ENCODE data around the gene EPHA2. TPM values are rescaled to one million over a fixed set of nuclear protein-coding genes. Genes with fewer than 3 reads are reported as not detected.
A peak's percentile ranks its signal among the peaks of the same experiment; 100 is the strongest.

Gene EPHA2
- polyA plus RNA-seq, 6 donors from 2014 or later: not detected

DNA sequence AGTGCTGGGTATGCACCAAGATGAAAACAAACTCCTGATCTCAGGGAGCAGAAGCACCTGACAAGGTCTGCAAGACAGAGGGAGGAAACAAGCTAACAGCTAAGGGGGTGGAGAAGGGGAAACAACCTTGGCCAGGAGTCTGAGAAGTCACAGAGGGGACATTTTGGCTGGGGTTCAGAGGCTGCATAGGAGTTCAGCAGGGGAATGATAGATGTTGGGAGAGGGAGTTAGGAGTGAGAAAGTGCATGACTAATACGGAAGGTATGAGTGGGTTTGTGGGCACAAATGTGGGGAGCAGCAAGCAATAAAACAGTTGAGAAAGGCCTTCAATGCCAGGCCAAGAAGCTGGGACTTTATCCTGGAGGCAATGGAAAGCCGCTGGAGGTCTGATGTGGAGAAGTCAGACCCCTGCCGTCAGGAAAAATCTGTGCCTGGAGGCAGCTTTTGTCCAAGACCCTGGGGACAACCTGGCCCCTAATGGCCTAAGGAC lies 16.4 kb downstream of the EPHA2 start:
- no peak for DNase-seq
- Mint-ChIP-seq H3K4me3 (no peak overlapping the region), H3K9me3 (no peaks in the 10 kb centered on the region), H3K27me3 (peaks cover 0 to 35% (median 32%) of the 10 kb centered on the region in 3 donors), H3K4me1 (peaks cover 0 to 6% (median 0%) of the 10 kb centered on the region in 3 donors), H3K27ac (peak overlapping the region in 2 of 6 donors; percentile 1 to 2), H3K36me3 (no peaks in the 10 kb centered on the region)
- no peak for ATAC-seq (ENCODE audit: low read depth in 2 of 2)

DNA sequence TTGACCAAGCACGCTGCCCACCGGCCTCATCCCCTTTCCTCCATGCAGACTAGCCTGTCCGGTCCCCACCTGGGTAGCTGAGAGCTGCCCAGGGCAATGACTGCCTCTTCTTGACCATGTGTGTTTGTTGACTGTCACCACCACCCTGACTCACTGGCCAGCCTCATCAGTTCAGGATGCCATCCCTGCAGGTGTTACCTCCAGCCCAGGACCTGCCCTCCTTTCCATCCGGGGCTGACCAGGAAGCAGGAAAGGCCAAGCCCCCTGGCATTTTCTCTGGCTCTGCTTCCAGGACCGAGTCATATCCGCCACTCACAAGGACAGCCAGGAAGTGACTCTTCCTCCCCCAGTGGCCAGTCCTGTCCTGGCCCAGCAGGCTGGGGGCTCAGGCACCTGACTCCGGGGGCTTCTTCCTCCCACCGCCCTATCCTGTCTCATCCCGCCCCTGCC lies 17.1 kb downstream of the EPHA2 start:
- ATAC-seq (ENCODE audit: low read depth in 2 of 2) (no peak), DNase-seq (no peak)
- Mint-ChIP-seq H3K9me3 (no peaks in the 10 kb centered on the region), H3K27ac (no peak overlapping the region), H3K4me1 (peaks cover 0 to 6% (median 0%) of the 10 kb centered on the region in 3 donors), H3K27me3 (peaks cover 0 to 33% (median 32%) of the 10 kb centered on the region in 3 donors), H3K36me3 (no peaks in the 10 kb centered on the region), H3K4me3 (no peak overlapping the region)

DNA sequence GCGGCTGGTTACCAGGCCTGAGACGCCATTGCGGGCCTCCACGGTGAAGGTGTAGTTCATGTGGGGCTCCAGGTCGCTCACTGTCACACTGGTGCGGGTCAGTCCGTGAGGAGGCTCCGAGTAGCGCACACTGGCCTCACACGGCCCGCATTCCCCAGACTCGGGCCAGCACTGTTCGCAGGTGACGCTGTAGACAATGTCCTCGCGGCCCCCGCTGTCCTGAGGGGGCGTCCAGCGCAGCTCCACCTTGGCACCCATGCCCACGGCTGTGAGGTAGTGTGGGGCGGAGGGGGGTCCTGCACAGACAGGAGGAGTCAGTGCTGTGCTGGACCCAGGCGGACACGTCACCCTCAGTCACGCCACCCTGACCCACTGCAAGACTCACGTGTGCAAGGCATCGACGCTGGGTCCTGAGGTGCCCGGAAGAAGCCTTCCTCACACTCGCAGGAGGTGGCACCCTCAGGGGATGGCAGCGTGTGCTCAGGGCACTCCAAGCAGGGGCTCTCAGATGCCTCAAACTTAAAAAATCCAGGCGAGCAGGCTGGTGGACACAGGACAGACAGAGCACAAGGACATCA lies 17.9 kb downstream of the EPHA2 start:
- Mint-ChIP-seq H3K4me3 (no peak overlapping the region), H3K9me3 (no peaks in the 10 kb centered on the region), H3K27ac (no peak overlapping the region), H3K36me3 (no peaks in the 10 kb centered on the region), H3K27me3 (peaks cover 0 to 30% (median 28%) of the 10 kb centered on the region in 3 donors), H3K4me1 (peaks cover 0 to 6% (median 0%) of the 10 kb centered on the region in 3 donors)
- ATAC-seq (ENCODE audit: low read depth in 2 of 2): no peak
- DNase-seq: no peak

DNA sequence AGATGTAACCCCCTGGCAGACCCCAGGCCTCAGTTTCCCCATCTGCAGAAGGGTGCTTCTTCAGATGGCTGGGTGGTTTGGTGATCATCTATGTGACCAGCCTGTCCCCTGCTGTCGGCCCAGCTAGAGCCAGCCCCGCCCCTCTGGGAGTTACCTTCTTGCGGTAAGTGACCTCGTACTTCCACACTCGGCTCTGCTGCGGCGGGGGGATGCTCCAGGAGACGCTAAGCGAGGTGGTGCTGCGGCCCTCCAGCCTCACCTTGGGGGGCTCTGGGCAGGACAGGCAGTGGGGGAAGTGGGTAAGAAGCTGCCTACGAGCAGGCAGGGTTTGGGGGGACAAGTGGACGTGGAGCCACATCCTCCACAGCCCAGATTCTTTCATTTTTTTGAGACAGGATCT lies 20.4 kb downstream of the EPHA2 start:
- Mint-ChIP-seq H3K4me3 (peak overlapping the region in 1 of 8 donors; percentile 55), H3K36me3 (no peaks in the 10 kb centered on the region), H3K9me3 (no peaks in the 10 kb centered on the region), H3K27ac (no peak overlapping the region), H3K4me1 (no peaks in the 10 kb centered on the region), H3K27me3 (peaks cover 0 to 20% (median 16%) of the 10 kb centered on the region in 3 donors)
- no peak for DNase-seq
- ATAC-seq (ENCODE audit: low read depth in 2 of 2): no peak

DNA sequence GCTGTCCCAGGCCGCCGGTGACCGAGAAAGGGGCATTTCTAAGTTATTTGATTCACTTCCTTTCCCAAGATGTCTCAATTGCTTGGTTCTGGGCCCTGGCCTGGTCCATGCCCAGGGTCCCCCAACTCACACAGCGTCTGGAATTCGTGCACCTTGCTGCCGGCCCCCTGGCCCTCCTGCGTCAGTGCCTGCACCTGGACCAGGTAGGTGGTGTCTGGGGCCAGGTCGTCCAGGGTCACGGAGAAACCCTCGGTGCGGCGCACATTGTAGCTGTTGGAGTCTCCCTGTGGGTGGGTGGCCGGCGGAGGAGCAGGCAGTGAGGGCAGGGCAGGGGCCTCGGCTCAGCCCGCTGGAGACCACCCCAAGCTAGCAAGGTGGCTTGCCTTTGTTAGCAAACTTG lies 21.0 kb downstream of the EPHA2 start:
- peaks cover under 1 to 24% (median 18%) of the 10 kb centered on the region in 3 donors for H3K27me3 Mint-ChIP-seq
- no peak for DNase-seq
- H3K4me1 Mint-ChIP-seq: no peaks in the 10 kb centered on the region
- no peaks in the 10 kb centered on the region for H3K36me3 Mint-ChIP-seq
- H3K9me3 Mint-ChIP-seq: no peaks in the 10 kb centered on the region
- ATAC-seq (ENCODE audit: low read depth in 2 of 2): no peak
- H3K4me3 Mint-ChIP-seq: no peak overlapping the region
- peak overlapping the region in 1 of 6 donors; percentile 15 for H3K27ac Mint-ChIP-seq

DNA sequence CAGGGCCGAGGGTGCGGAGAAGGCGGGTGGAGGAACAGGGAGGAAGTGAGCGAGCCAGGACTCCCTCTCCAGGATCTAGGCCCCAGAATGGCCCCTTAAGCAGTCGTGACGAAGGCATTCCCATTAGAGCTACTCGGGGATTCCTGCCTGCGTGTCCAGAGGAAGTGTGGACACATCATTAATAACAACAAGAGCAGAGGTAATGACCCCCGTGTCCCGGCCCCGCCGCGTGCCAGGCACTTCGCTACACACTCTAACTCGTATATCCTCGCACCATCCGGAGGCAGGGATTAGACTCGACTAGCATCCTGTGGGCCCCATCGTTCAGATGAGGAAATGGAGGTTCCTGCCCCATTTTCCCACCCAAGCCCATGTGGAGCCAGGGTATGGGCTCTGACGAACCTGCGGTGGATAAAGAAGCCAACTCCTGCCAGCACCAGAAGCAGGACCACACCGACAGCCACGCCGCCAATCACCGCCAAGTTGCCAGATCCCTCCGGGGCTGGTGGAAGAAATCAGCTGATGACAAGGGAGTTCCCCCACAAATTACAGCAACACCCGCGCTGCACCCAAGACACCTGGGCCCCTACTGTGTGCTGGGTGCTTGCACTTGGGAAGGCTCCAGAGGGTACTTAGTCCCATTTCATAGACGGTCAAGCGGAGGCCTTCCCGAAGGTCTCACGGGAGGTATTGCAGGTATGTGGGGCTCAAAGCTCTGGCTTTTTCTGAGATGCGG lies 21.6 kb downstream of the EPHA2 start:
- Mint-ChIP-seq H3K27me3 (peaks cover 5 to 25% (median 19%) of the 10 kb centered on the region in 3 donors), H3K4me3 (no peak overlapping the region), H3K27ac (no peak overlapping the region), H3K4me1 (no peaks in the 10 kb centered on the region), H3K36me3 (no peaks in the 10 kb centered on the region), H3K9me3 (no peaks in the 10 kb centered on the region)
- ATAC-seq (ENCODE audit: low read depth in 2 of 2) (no peak), DNase-seq (no peak)

DNA sequence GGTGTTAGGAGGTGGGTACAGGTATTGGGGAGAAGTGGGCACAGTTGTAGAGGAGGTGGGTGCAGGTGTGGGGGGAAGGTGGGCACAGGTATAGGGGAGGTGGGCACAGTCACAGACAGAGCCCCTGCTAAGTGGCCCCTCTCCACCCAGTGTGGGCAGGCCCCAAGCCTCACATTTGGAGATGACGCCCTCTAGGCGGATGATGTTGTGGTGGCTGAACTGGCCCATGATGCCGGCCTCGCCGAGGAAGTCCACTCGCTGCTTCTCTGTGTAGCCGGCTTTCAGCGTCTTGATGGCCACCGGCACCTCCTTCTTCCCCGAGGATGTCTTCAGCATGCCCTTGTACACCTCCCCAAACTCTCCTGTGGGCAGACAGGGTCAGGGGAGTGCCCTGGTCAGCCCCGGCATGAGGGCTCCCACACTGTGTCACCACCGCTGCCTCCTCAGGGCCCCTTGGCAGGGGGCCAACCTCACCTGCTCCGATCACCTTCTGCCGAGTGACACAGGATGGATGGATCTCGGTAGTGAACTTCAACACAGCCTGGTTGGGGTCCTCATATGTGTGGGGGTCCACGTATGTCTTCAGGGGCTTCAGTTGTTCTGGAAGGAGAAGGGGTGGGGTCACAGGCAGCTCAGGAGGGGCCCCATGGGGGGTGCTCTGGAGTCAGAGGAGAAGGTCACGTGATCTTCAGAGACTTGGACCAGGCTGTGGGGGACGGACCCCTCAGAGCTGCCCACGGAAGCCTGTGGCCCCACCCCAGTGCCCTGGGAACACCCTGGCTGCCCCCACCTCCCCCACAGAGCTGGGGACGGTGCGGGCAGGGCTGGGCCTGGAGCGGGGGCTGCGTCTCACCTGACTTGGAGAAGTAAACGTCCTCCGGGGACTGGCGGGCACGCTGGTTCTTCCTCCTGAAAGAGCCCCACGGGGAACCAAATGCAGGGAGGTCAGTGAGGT lies 22.6 kb downstream of the EPHA2 start:
- Mint-ChIP-seq H3K4me3 (no peak overlapping the region), H3K4me1 (no peaks in the 10 kb centered on the region), H3K27me3 (peaks cover 8 to 24% (median 19%) of the 10 kb centered on the region in 3 donors), H3K9me3 (no peaks in the 10 kb centered on the region), H3K36me3 (no peaks in the 10 kb centered on the region), H3K27ac (no peak overlapping the region)
- DNase-seq: no peak
- no peak for ATAC-seq (ENCODE audit: low read depth in 2 of 2)

DNA sequence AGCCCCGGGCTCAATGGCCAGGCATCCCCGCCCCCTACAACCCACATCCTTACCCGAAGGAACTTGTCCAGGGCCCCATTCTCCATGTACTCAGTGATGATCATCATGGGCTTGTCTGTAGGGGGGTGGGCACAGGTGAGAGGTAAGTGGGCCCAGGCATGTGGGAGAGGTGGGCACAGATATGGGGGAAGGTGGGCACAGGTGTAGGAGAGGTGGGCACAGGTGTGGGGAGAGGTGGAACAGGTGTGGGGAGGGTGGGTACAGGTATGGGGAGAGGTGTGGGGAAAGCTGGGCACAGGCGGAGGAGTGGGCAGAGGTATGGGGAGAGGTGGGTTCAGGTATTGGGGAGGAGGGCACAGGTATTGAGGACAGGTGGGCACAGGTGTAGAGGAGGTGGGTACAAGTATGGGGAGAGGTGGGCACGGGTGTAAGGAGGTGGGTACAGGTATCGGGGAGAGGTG lies 23.5 kb downstream of the EPHA2 start:
- Mint-ChIP-seq H3K36me3 (no peaks in the 10 kb centered on the region), H3K9me3 (no peaks in the 10 kb centered on the region), H3K27ac (no peak overlapping the region), H3K4me3 (no peak overlapping the region), H3K4me1 (no peaks in the 10 kb centered on the region), H3K27me3 (peaks cover 8 to 29% (median 27%) of the 10 kb centered on the region in 3 donors)
- DNase-seq (no peak), ATAC-seq (ENCODE audit: low read depth in 2 of 2) (no peak)

DNA sequence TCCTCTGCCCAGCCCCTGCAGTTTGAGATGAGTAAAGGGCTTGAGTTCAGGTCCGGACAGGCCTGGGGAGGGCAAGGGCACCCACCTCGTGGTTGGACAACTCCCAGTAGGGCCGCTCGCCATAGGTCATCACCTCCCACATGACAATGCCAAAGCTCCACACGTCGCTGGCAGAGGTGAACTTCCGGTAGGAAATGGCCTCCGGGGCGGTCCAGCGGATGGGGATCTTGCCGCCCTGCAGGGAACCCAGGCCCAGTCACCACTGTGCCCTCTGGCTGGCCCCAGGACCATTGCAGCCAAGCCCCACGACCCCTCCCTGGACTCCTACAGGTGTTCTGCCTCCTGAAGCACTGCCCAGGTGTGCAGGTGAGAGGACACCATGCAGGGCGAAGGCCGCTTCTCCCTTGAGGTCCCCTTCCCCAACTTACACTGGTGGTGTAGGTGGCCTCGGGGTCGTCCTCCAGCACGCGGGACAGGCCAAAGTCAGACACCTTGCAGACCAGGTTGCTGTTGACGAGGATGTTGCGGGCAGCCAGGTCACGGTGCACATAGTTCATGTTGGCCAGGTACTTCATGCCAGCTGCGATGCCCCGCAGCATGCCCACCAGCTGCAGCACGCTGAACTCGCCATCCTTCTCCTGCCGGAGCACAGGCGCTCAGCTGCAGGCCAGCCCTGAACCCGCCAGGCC lies 24.1 kb downstream of the EPHA2 start:
- DNase-seq (no peak), ATAC-seq (ENCODE audit: low read depth in 2 of 2) (no peak)
- Mint-ChIP-seq H3K4me3 (no peak overlapping the region), H3K27ac (peak overlapping the region in 1 of 6 donors; percentile 69), H3K36me3 (no peaks in the 10 kb centered on the region), H3K27me3 (peaks cover 11 to 35% (median 33%) of the 10 kb centered on the region in 3 donors), H3K9me3 (no peaks in the 10 kb centered on the region), H3K4me1 (no peaks in the 10 kb centered on the region)

DNA sequence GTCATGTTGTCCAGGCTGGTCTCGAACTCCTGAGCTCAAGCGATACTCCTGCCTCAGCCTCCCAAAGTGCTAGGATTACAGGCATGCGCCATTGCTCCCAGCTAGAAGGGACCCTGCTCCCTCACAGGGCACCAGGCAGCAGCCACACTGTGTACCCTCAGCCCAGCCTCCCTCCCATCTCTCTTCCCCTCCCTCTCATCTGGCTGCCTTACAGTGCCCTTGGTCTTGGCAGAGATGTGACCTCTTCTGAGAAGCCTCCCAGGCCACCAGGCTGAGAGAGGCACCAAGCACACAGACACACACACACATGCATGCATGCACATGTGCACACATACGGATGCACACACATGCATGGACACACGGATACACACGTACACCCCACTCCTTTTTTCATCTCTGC lies 25.0 kb downstream of the EPHA2 start:
- no peaks in the 10 kb centered on the region for H3K36me3 Mint-ChIP-seq
- DNase-seq: no peak
- no peaks in the 10 kb centered on the region for H3K9me3 Mint-ChIP-seq
- no peaks in the 10 kb centered on the region for H3K4me1 Mint-ChIP-seq
- peaks cover 11 to 41% (median 38%) of the 10 kb centered on the region in 3 donors for H3K27me3 Mint-ChIP-seq
- no peak overlapping the region for H3K27ac Mint-ChIP-seq
- H3K4me3 Mint-ChIP-seq: no peak overlapping the region
- ATAC-seq (ENCODE audit: low read depth in 2 of 2): no peak

DNA sequence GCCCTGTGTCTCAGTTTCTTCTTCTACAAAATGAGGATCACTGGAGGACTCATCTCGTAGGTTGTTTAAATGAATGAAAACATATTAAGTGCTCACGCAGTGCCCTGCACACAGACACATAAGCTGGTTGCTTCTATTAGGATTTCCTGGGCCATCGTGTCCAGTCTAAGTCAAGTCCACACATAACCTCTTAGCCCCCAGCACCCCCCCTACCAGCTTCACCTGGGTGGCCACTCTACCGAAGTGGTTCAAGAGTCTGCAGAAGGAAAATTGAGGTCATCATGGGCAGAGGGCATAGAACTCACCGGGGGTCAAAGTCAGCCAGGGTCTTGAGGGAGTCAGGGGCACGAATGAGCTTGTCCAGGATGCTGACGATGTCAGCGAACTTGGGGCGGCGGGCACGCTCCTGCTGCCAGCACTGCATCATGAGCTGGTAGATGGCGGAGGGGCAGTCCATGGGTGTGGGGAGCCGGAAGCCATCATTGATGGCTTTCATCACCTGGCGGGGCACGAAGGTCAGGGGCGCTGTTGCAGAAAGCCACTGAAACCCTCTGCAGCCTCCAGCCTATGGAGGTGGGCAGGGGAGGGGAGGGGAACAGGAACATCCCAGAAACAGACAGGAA lies 25.8 kb downstream of the EPHA2 start:
- Mint-ChIP-seq H3K9me3 (no peaks in the 10 kb centered on the region), H3K4me1 (no peaks in the 10 kb centered on the region), H3K36me3 (no peaks in the 10 kb centered on the region), H3K27me3 (peaks cover 11 to 43% (median 43%) of the 10 kb centered on the region in 3 donors), H3K4me3 (no peak overlapping the region), H3K27ac (no peak overlapping the region)
- DNase-seq: no peak
- no peak for ATAC-seq (ENCODE audit: low read depth in 2 of 2)

DNA sequence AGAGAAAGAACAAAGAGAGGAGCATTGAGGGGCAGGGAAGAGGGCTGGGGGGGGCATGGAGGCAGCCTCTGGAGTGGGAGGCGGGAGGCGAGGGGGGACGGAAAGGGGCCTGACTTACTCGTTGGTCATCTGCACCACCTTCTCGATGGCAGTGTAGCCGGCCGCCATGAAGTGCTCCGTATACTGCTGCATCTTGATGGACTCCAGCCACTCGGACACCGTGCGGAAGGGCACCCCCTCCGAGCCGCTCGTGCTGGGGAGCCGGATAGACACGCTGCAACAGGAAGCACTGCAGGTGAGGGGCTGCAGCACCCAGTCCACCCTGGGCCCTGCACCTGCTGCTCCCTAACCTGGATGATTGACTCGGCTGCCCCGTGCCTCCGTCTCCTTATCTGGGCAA lies 26.6 kb downstream of the EPHA2 start:
- Mint-ChIP-seq H3K36me3 (no peaks in the 10 kb centered on the region), H3K27me3 (peaks cover 11 to 49% (median 49%) of the 10 kb centered on the region in 3 donors), H3K9me3 (no peaks in the 10 kb centered on the region), H3K4me1 (no peaks in the 10 kb centered on the region), H3K27ac (peak overlapping the region in 1 of 6 donors; percentile 47), H3K4me3 (no peak overlapping the region)
- DNase-seq: no peak
- ATAC-seq (ENCODE audit: low read depth in 2 of 2): no peak

Data from naive B cell (primary cell).